Retinal pigment epithelial cell (primary cell): ENCODE data around the gene ZDHHC12.

ENCODE experiments used
- DNase-seq: peaks from one replicate; pipeline ENCODE4 v3.0.0-alpha.2; 2010; ENCODE audit warnings: low read depth
- H3K4me3 ChIP-seq: 2 replicates; pipeline ENCODE4 v1.5.1; 2011; ENCODE audit warnings: mild to moderate bottlenecking, low read length, control low read depth, moderate library complexity
- CTCF ChIP-seq: conservative IDR thresholded peaks from 2 replicates; pipeline ENCODE4 v1.5.1; 2011; ENCODE audit warnings: low read depth, low read length, control low read depth, inconsistent platforms

The ZDHHC12 gene

GRCh38 chr9:128729766-128730517, 6.0 kb upstream of the ZDHHC12 start:
- DNase-seq = no peak
- TF ChIP-seq CTCF = no peak
- no peak overlapping the region for H3K4me3 ChIP-seq

- no peak for TF ChIP-seq CTCF
- DNase-seq = no peak
These were observed 5.4 kb upstream of the ZDHHC12 start for GRCh38 chr9:128729302-128729701.

GRCh38 chr9:128728298-128728697, 4.4 kb upstream of the ZDHHC12 start:
- H3K4me3 ChIP-seq = no peak overlapping the region
- DNase-seq = no peak
- no peak for TF ChIP-seq CTCF

More at GRCh38 chr9:128729302-128729701, 5.4 kb upstream of the ZDHHC12 start:
- H3K4me3 ChIP-seq = no peak overlapping the region

GRCh38 chr9:128727640-128728248, 3.8 kb upstream of the ZDHHC12 start:
- no peak for DNase-seq
- H3K4me3 ChIP-seq = no peak overlapping the region
- no peak for TF ChIP-seq CTCF

- DNase-seq = peak; percentile 46
- H3K4me3 ChIP-seq = peak overlapping the region; percentile 86
- no peak for TF ChIP-seq CTCF
These were observed 851 bp upstream of the ZDHHC12 start for GRCh38 chr9:128724744-128725211.

- H3K4me3 ChIP-seq = peak overlapping the region; percentile 86
- TF ChIP-seq CTCF = no peak
- no peak for DNase-seq
These were observed 518 bp downstream of the ZDHHC12 start for GRCh38 chr9:128723352-128723865.
